Transverse colon (tissue), 4 donors: ENCODE results near the gene BLZF1. TPM values are rescaled to one million over a fixed set of nuclear protein-coding genes. Genes with fewer than 3 reads are reported as not detected.
"Not testable (repeated sequence)": the region's sequence is repeated elsewhere in the genome, so short reads cannot be mapped to it uniquely, and the experiment has no call there.

Experiments
- DNase-seq: peaks from one replicate; pipeline ENCODE4 v3.0.0-alpha.2; 2019
- H3K27ac ChIP-seq, 4 donors: fragments of 200-600 bp; sonication (generic); 2 replicates each; pipeline ENCODE4 v1.5.1; 2016 to 2018; ENCODE audit warnings: inconsistent platforms in 4 of 4
- H3K27me3 ChIP-seq: fragments of 200-600 bp; sonication (generic); 2 replicates; pipeline ENCODE4 v1.5.1; 2017; ENCODE audit warnings: inconsistent platforms
- H3K36me3 ChIP-seq, 4 donors: fragments of 200-600 bp; sonication (generic); 2 replicates each; pipeline ENCODE4 v1.5.1; 2017 to 2019; ENCODE audit warnings: inconsistent platforms in 4 of 4
- H3K4me1 ChIP-seq, 4 donors: fragments of 200-600 bp; sonication (generic); 2 replicates each; pipeline ENCODE4 v1.5.1; 2017 to 2020; ENCODE audit warnings: inconsistent platforms in 4 of 4
- H3K4me3 ChIP-seq, 4 donors: fragments of 200-600 bp; sonication (generic); 1 replicate in 1 of 4; 2 replicates in 3 of 4; pipeline versions ENCODE4 v1.5.1 to v1.6.1; 2017 to 2019; ENCODE audit warnings: inconsistent platforms in 4 of 4
- H3K9me3 ChIP-seq, 2 donors: fragments of 200-600 bp; sonication (generic); 2 replicates each; pipeline ENCODE4 v1.5.1; 2017 to 2019; ENCODE audit warnings: inconsistent platforms in 2 of 2
- CTCF ChIP-seq, 5 experiments: fragments of 200-600 bp in 3 of 5; fragments of 450-650 bp in 2 of 5; sonication (generic) in 3 of 5; IDR thresholded peaks; 1 replicate in 2 of 5; 2 replicates in 3 of 5; pipeline ENCODE4 v1.5.1; 2016 to 2017; ENCODE audit warnings: antibody characterized with exemption in 5 of 5, inconsistent platforms in 3 of 5, mild to moderate bottlenecking in 2 of 5, moderate library complexity in 1 of 5
- EP300 ChIP-seq: sonication (generic); formaldehyde crosslinking; IDR thresholded peaks from one replicate; pipeline ENCODE4 v1.6.1; 2017; ENCODE audit warnings: antibody characterized with exemption, low read depth
- POLR2A ChIP-seq: fragments of 450-650 bp; IDR thresholded peaks from one replicate; pipeline ENCODE4 v1.6.1; 2016; ENCODE audit warnings: antibody characterized with exemption, mild to moderate bottlenecking, moderate library complexity
- POLR2AphosphoS5 ChIP-seq, 3 donors: sonication (generic); formaldehyde crosslinking; IDR thresholded peaks; one replicate each; pipeline ENCODE4 v1.6.1; 2016; ENCODE audit warnings: antibody characterized with exemption in 3 of 3
- WGBS, 2 donors: methylation state at CpG; one replicate each; pipeline ENCODE4 v1.1.5; 2018; ENCODE audit warnings: low coverage in 1 of 2; 5-methylcytosine and 5-hydroxymethylcytosine counted together
- in situ Hi-C, 4 donors: fragments of 200-750 bp; cut with MboI; loops; one replicate each; pipeline versions ENCODE4 v1.15.0 to v1.15.1; 2017; ENCODE audit warnings: low sequenced_read_pairs in 3 of 4, low pct_ligation_motif_present in 1 of 4, low pct_unique_long_range_greater_than_20kb in 1 of 4
- intact Hi-C: fragments of 100-400 bp; cut with DNase I; formaldehyde crosslinking; loops from one replicate; pipeline ENCODE4 v1.15.1; 2023; ENCODE audit warnings: low total_unique reads
- total RNA-seq, 4 donors: library from RNA; depleted of rRNA; stranded (reverse); fragments of >200 nt; gene quantifications; one replicate each; pipeline ENCODE4 v1.1.0, GENCODE V29; 2016

The BLZF1 gene
- total RNA-seq, 4 donors from 2014 or later, result 14.5 to 33.3 (median 28.1) TPM

GRCh38 chr1:169329383-169329782 is 38.6 kb upstream of the BLZF1 start:
- H3K27me3 ChIP-seq, result no peaks in the 10 kb centered on the region
- H3K4me3 ChIP-seq, result no peak overlapping the region
- no peaks in the 10 kb centered on the region for H3K36me3 ChIP-seq
- WGBS, 2 donors, result 93 to 100% methylated on average over 1 of the region's 1 CpG
- peaks cover 0 to 8% of the 10 kb centered on the region in 2 donors for H3K9me3 ChIP-seq
- no peak overlapping the region for H3K27ac ChIP-seq
- intact Hi-C loops (no loop called here), in situ Hi-C loops (loop anchor here in 2 of 4 donors (10.0 to 25.0 kb wide), 3 partner anchors 155 to 892 kb away; partner anchors contain the start of gene ATP1B1 (in 1 of the 2))
- no peaks in the 10 kb centered on the region for H3K4me1 ChIP-seq
- TF ChIP-seq POLR2A (no peak), CTCF (IDR thresholded peaks at IDR 0.05) (no peak), POLR2AphosphoS5 (IDR thresholded peaks at IDR 0.05) (no peak), EP300 (no peak)
- no peak for DNase-seq

DNA sequence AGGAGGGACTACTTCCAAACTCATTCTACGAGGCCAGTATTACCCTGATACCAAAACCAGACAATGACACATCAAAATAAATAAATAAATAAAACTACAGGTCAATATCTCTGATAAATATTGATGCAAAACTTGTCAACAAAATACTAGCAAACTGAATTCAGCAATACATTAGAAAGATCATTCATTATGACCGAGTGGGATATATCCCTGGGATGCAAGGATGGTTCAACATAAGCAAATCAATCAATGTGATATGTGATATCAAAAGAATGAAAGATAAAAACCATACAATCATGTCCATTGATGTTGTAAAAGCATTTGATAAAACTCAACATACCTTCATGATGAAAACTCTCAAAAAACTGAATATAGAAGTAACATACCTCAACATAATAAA is 37.1 kb upstream of the BLZF1 start:
- H3K27me3 ChIP-seq, result no peaks in the 10 kb centered on the region
- 96 to 98% methylated on average over 2 of the region's 2 CpGs for WGBS, 2 donors
- intact Hi-C loops (no loop called here), in situ Hi-C loops (loop anchor here in 2 of 4 donors (25.0 kb wide), 2 partner anchors 219 to 894 kb away; partner anchors contain the start of gene ATP1B1 (in 1 of the 2))
- H3K27ac ChIP-seq, result no peak overlapping the region
- peaks cover 0 to 8% of the 10 kb centered on the region in 2 donors for H3K9me3 ChIP-seq
- DNase-seq, result no peak
- H3K4me1 ChIP-seq, result no peaks in the 10 kb centered on the region
- TF ChIP-seq EP300, result no peak
- no peak for TF ChIP-seq POLR2AphosphoS5 (IDR thresholded peaks at IDR 0.05)
- no peak for TF ChIP-seq POLR2A
- no peak overlapping the region for H3K4me3 ChIP-seq
- H3K36me3 ChIP-seq, result no peaks in the 10 kb centered on the region

- H3K27me3 ChIP-seq, H3K27ac ChIP-seq, H3K4me3 ChIP-seq, H3K4me1 ChIP-seq, DNase-seq, H3K9me3 ChIP-seq, H3K36me3 ChIP-seq, intact Hi-C loops: not testable (repeated sequence)
- in situ Hi-C loops, result loop anchor here in 2 of 4 donors (25.0 kb wide), 2 partner anchors 222 to 897 kb away; partner anchors contain the start of gene ATP1B1 (in 1 of the 2)
- 93% methylated on average over 3 of the region's 3 CpGs for WGBS, 2 donors
These were observed 33.3 kb upstream of the BLZF1 start for GRCh38 chr1:169334727-169335126.

GRCh38 chr1:169336947-169337715 is 30.9 kb upstream of the BLZF1 start:
- in situ Hi-C loops, result loop anchor here in 2 of 4 donors (25.0 kb wide), 2 partner anchors 225 to 900 kb away; partner anchors contain the start of gene ATP1B1 (in 1 of the 2)
- intact Hi-C loops, result not testable (repeated sequence)

GRCh38 chr1:169338617-169339016 is 29.4 kb upstream of the BLZF1 start:
- H3K4me3 ChIP-seq, result no peak overlapping the region
- no peaks in the 10 kb centered on the region for H3K4me1 ChIP-seq
- no peaks in the 10 kb centered on the region for H3K36me3 ChIP-seq
- no peak overlapping the region for H3K27ac ChIP-seq
- 55 to 68% methylated on average over 2 of the region's 2 CpGs for WGBS, 2 donors
- TF ChIP-seq CTCF (IDR thresholded peaks at IDR 0.05), result no peak
- TF ChIP-seq EP300, result no peak
- TF ChIP-seq POLR2A, result no peak
- TF ChIP-seq POLR2AphosphoS5 (IDR thresholded peaks at IDR 0.05), result no peak
- in situ Hi-C loops, result loop anchor here in 2 of 4 donors (25.0 kb wide), 2 partner anchors 226 to 901 kb away; partner anchors contain the start of gene ATP1B1 (in 1 of the 2)
- no peaks in the 10 kb centered on the region for H3K27me3 ChIP-seq
- intact Hi-C loops, result no loop called here
- H3K9me3 ChIP-seq, result no peaks in the 10 kb centered on the region
- no peak for DNase-seq

More at GRCh38 chr1:169336947-169337715, 30.9 kb upstream of the BLZF1 start:
- not testable (repeated sequence) for H3K4me1 ChIP-seq, DNase-seq, H3K9me3 ChIP-seq, H3K27ac ChIP-seq, H3K27me3 ChIP-seq, H3K36me3 ChIP-seq, H3K4me3 ChIP-seq
- 94% methylated on average over 20 of the region's 35 CpGs; no CpG with 5 or more reads in 1 of the 2 donors for WGBS, 2 donors
